ENCODE measurements around the gene PRG2.

DNA sequence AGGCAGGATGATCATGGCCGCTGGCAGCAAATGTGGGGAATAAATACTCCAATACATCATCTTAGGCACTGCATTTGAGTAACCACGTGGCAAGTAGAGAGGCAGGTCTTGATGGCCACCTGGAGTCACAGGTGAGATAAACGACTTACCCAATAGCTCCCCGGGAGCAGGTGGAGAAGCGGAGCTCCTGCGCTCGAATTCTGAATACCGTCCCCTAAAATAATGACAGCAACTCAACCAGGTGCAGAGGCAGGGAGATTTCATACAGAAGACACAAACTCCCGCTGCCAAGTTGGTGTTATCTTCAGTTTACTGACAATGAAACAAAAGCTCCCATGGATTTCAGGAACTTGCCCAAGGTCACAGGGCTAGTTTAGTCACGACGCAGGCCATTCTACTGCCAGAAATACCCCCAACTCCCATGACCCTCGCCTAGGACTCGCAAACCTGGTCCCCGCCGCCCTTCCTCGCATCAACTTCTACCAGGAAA is 36.0 kb upstream of the PRG2 start:
- TF ChIP-seq, protein P1, sequence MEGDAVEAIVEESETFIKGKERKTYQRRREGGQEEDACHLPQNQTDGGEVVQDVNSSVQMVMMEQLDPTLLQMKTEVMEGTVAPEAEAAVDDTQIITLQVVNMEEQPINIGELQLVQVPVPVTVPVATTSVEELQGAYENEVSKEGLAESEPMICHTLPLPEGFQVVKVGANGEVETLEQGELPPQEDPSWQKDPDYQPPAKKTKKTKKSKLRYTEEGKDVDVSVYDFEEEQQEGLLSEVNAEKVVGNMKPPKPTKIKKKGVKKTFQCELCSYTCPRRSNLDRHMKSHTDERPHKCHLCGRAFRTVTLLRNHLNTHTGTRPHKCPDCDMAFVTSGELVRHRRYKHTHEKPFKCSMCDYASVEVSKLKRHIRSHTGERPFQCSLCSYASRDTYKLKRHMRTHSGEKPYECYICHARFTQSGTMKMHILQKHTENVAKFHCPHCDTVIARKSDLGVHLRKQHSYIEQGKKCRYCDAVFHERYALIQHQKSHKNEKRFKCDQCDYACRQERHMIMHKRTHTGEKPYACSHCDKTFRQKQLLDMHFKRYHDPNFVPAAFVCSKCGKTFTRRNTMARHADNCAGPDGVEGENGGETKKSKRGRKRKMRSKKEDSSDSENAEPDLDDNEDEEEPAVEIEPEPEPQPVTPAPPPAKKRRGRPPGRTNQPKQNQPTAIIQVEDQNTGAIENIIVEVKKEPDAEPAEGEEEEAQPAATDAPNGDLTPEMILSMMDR (IDR thresholded peaks at IDR 0.05): no peak
- no peak for TF ChIP-seq POLR2AphosphoS5 (IDR thresholded peaks at IDR 0.05)
- TF ChIP-seq EP300 (IDR thresholded peaks at IDR 0.05): no peak
- no peak for TF ChIP-seq POLR2A (IDR thresholded peaks at IDR 0.05)
